ENCODE data around the gene ANTKMT.

Gene ANTKMT

DNA sequence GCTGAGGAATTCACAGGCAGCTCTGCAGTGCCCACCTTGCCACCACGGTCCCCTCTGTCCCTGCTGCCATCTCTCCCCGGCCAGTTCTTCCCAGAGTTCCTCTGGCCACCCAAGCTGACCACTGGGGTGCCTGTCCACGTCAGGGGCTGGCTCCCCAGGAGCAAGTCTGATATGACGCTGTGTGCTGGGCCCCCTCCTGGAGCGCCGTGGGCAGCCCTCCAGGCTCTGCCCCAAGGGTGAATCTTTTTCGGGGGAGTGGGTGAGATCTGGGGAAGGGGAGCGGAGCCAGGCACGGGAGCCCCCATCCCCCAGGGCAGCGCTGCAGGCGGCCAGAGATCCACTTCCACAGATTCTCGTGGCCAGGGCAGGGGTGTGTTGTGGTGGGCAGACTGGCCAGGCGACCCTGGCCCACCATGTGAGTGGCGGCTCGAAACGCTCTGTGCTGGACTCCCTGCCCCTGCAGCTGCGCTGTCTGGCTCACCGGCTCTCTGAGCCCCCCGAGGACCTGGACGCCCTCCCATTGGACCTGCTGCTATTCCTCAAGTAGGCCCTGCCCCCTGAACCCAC is 43.3 kb downstream of the ANTKMT start:
- Histone ChIP-seq H3K4me3 (ENCODE audit: low read length) (no peak overlapping the region), H3K9me3 (ENCODE audit: insufficient read depth, low read length) (no peaks in the 10 kb centered on the region), H3K4me1 (ENCODE audit: low read length) (no peaks in the 10 kb centered on the region), H3K4me2 (ENCODE audit: low read length) (no peak overlapping the region), H3K36me3 (replicated peaks; ENCODE audit: low read depth, low read length) (no peaks in the 10 kb centered on the region), H3K9ac (ENCODE audit: low read length) (no peak overlapping the region), H2AFZ (ENCODE audit: low read depth, low read length) (no peak overlapping the region), H3K79me2 (ENCODE audit: low read length) (no peaks in the 10 kb centered on the region), H3K27me3 (ENCODE audit: low read depth, low read length) (no peaks in the 10 kb centered on the region), H3K27ac (ENCODE audit: low read length) (no peak overlapping the region), H4K20me1 (ENCODE audit: insufficient read depth, low read length) (no peaks in the 10 kb centered on the region)
- TF ChIP-seq EZH2phosphoT487 (IDR thresholded peaks at IDR 0.05; ENCODE audit: low read depth), result no peak
- no peak for TF ChIP-seq CTCF (IDR thresholded peaks at IDR 0.05; ENCODE audit: low read depth, low read length)

GRCh38 chr16:764848-765487 is 44.0 kb downstream of the ANTKMT start:
- Histone ChIP-seq H3K79me2 (ENCODE audit: low read length) (no peaks in the 10 kb centered on the region), H3K9ac (ENCODE audit: low read length) (no peak overlapping the region), H3K36me3 (replicated peaks; ENCODE audit: low read depth, low read length) (no peaks in the 10 kb centered on the region), H3K4me1 (ENCODE audit: low read length) (no peaks in the 10 kb centered on the region), H3K4me2 (ENCODE audit: low read length) (no peak overlapping the region), H3K4me3 (ENCODE audit: low read length) (no peak overlapping the region), H3K27ac (ENCODE audit: low read length) (no peak overlapping the region), H4K20me1 (ENCODE audit: insufficient read depth, low read length) (no peaks in the 10 kb centered on the region), H3K9me3 (ENCODE audit: insufficient read depth, low read length) (no peaks in the 10 kb centered on the region), H3K27me3 (ENCODE audit: low read depth, low read length) (no peaks in the 10 kb centered on the region), H2AFZ (ENCODE audit: low read depth, low read length) (no peak overlapping the region)
- TF ChIP-seq EZH2phosphoT487 (IDR thresholded peaks at IDR 0.05; ENCODE audit: low read depth), result no peak
- no peak for TF ChIP-seq CTCF (IDR thresholded peaks at IDR 0.05; ENCODE audit: low read depth, low read length)

GRCh38 chr16:765488-765865 is 44.5 kb downstream of the ANTKMT start:
- Histone ChIP-seq H3K79me2 (ENCODE audit: low read length) (no peaks in the 10 kb centered on the region), H3K27ac (ENCODE audit: low read length) (no peak overlapping the region), H3K9ac (ENCODE audit: low read length) (no peak overlapping the region), H3K9me3 (ENCODE audit: insufficient read depth, low read length) (no peaks in the 10 kb centered on the region), H3K4me1 (ENCODE audit: low read length) (no peaks in the 10 kb centered on the region), H3K4me3 (ENCODE audit: low read length) (no peak overlapping the region), H3K4me2 (ENCODE audit: low read length) (no peak overlapping the region), H3K36me3 (replicated peaks; ENCODE audit: low read depth, low read length) (no peaks in the 10 kb centered on the region), H4K20me1 (ENCODE audit: insufficient read depth, low read length) (no peaks in the 10 kb centered on the region), H2AFZ (ENCODE audit: low read depth, low read length) (no peak overlapping the region), H3K27me3 (ENCODE audit: low read depth, low read length) (no peaks in the 10 kb centered on the region)
- TF ChIP-seq CTCF (IDR thresholded peaks at IDR 0.05; ENCODE audit: low read depth, low read length) (no peak), EZH2phosphoT487 (IDR thresholded peaks at IDR 0.05; ENCODE audit: low read depth) (no peak)

GRCh38 chr16:766008-766819 is 45.3 kb downstream of the ANTKMT start:
- TF ChIP-seq EZH2phosphoT487 (IDR thresholded peaks at IDR 0.05; ENCODE audit: low read depth) (no peak), CTCF (IDR thresholded peaks at IDR 0.05; ENCODE audit: low read depth, low read length) (no peak)
- H3K27me3 ChIP-seq (ENCODE audit: low read depth, low read length), result no peaks in the 10 kb centered on the region
- H3K4me3 ChIP-seq (ENCODE audit: low read length), result no peak overlapping the region
- no peak overlapping the region for H3K4me2 ChIP-seq (ENCODE audit: low read length)
- H3K9me3 ChIP-seq (ENCODE audit: insufficient read depth, low read length), result no peaks in the 10 kb centered on the region
- no peak overlapping the region for H3K9ac ChIP-seq (ENCODE audit: low read length)
- H3K4me1 ChIP-seq (ENCODE audit: low read length), result no peaks in the 10 kb centered on the region
- no peak overlapping the region for H3K27ac ChIP-seq (ENCODE audit: low read length)
- no peaks in the 10 kb centered on the region for H3K79me2 ChIP-seq (ENCODE audit: low read length)
- H2AFZ ChIP-seq (ENCODE audit: low read depth, low read length), result no peak overlapping the region
- H4K20me1 ChIP-seq (ENCODE audit: insufficient read depth, low read length), result no peaks in the 10 kb centered on the region
- H3K36me3 ChIP-seq (replicated peaks; ENCODE audit: low read depth, low read length), result no peaks in the 10 kb centered on the region

All from OCI-LY3 (cell line).